Transverse colon (tissue), 3 donors: ENCODE results near the gene MDFIC.

Source experiments
- CTCF ChIP-seq, 5 experiments: fragments of 200-600 bp in 3 of 5; fragments of 450-650 bp in 2 of 5; sonication (generic) in 3 of 5; IDR thresholded peaks; 1 replicate in 2 of 5; 2 replicates in 3 of 5; pipeline ENCODE4 v1.5.1; 2016 to 2017; ENCODE audit warnings: antibody characterized with exemption in 5 of 5, inconsistent platforms in 3 of 5, mild to moderate bottlenecking in 2 of 5, moderate library complexity in 1 of 5
- EP300 ChIP-seq: sonication (generic); formaldehyde crosslinking; IDR thresholded peaks from one replicate; pipeline ENCODE4 v1.6.1; 2017; ENCODE audit warnings: antibody characterized with exemption, low read depth
- POLR2A ChIP-seq: fragments of 450-650 bp; IDR thresholded peaks from one replicate; pipeline ENCODE4 v1.6.1; 2016; ENCODE audit warnings: antibody characterized with exemption, mild to moderate bottlenecking, moderate library complexity

GRCh38 chr7:114949231-114949630 is 27.3 kb downstream of the MDFIC start:
- TF ChIP-seq EP300 (no peak), POLR2A (no peak), CTCF (IDR thresholded peaks at IDR 0.05) (no peak)
